HL-60 (cell line): Measurements from ENCODE around the gene NLK.

Experiments
- DNase-seq, 2 experiments: peaks; one replicate each; pipeline ENCODE4 v3.0.0-alpha.2; 2010 to 2020; ENCODE audit warnings: low read depth in 1 of 2, low spot score in 1 of 2
- H3K27ac ChIP-seq: fragments of 250-450 bp; sonication (Bioruptor Pico); replicated peaks from 2 replicates; pipeline ENCODE4 v1.5.1; 2020; ENCODE audit warnings: mild to moderate bottlenecking, moderate library complexity
- H3K27me3 ChIP-seq: fragments of 250-450 bp; sonication (Bioruptor Pico); 2 replicates; pipeline ENCODE4 v1.5.1; 2021; ENCODE audit warnings: mild to moderate bottlenecking, moderate library complexity; ENCODE audit not compliant: insufficient read depth, poor library complexity, severe bottlenecking
- H3K4me3 ChIP-seq: replicated peaks from 2 replicates; pipeline ENCODE4 v1.5.1; 2011; ENCODE audit warnings: mild to moderate bottlenecking, control low read depth, low read length; ENCODE audit not compliant: insufficient read depth
- GABPA ChIP-seq: IDR thresholded peaks from 2 replicates; pipeline ENCODE4 v1.6.1; 2012; ENCODE audit warnings: low read depth
- POLR2AphosphoS5 ChIP-seq: IDR thresholded peaks from 2 replicates; pipeline ENCODE4 v1.6.1; 2012; ENCODE audit warnings: low read depth
- REST ChIP-seq: IDR thresholded peaks from 2 replicates; pipeline ENCODE4 v1.6.1; 2012; ENCODE audit warnings: low read depth; ENCODE audit not compliant: insufficient replicate concordance
- SPI1 ChIP-seq: IDR thresholded peaks from 2 replicates; pipeline ENCODE4 v1.6.1; 2012; ENCODE audit warnings: low read depth, mild to moderate bottlenecking, borderline replicate concordance
- TF ChIP-seq, protein P1 (sequence below): IDR thresholded peaks from one replicate; pipeline ENCODE4 v1.5.1; 2011; ENCODE audit warnings: low read length, control low read depth, inconsistent platforms; ENCODE audit not compliant: insufficient read depth

The NLK gene

DNA sequence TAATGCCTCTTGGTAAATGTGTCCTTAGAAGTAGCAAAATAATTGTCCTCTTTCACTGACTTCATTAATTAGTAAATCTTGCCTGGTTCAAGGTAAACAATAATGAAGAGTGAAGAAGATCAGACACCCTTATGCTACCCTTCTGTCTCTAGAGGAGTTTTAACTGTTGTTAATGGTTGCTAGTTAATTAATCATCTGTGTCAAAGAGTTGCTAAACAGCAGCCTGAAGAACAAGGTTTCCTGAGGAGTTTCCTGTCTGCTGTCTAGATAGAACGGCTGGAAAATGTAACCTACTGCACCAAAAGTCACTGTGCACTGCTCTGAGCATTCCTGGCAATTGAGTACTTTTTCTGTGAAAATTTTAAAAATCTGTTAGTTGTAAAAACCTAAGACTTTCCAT, 131.3 kb downstream of the NLK start:
- H3K27ac ChIP-seq = no peak overlapping the region
- DNase-seq = no peak
- TF ChIP-seq REST = no peak
- TF ChIP-seq SPI1 = no peak
- no peak for TF ChIP-seq GABPA
- TF ChIP-seq, protein P1, sequence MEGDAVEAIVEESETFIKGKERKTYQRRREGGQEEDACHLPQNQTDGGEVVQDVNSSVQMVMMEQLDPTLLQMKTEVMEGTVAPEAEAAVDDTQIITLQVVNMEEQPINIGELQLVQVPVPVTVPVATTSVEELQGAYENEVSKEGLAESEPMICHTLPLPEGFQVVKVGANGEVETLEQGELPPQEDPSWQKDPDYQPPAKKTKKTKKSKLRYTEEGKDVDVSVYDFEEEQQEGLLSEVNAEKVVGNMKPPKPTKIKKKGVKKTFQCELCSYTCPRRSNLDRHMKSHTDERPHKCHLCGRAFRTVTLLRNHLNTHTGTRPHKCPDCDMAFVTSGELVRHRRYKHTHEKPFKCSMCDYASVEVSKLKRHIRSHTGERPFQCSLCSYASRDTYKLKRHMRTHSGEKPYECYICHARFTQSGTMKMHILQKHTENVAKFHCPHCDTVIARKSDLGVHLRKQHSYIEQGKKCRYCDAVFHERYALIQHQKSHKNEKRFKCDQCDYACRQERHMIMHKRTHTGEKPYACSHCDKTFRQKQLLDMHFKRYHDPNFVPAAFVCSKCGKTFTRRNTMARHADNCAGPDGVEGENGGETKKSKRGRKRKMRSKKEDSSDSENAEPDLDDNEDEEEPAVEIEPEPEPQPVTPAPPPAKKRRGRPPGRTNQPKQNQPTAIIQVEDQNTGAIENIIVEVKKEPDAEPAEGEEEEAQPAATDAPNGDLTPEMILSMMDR = no peak
- no peak for TF ChIP-seq POLR2AphosphoS5
- no peaks in the 10 kb centered on the region for H3K27me3 ChIP-seq
- H3K4me3 ChIP-seq = no peak overlapping the region

- DNase-seq = no peak
- no peak for TF ChIP-seq SPI1
- no peak for TF ChIP-seq POLR2AphosphoS5
- no peak for TF ChIP-seq REST
- TF ChIP-seq, protein P1 = no peak
- no peak for TF ChIP-seq GABPA
- Histone ChIP-seq H3K27me3 (no peaks in the 10 kb centered on the region), H3K27ac (no peak overlapping the region), H3K4me3 (no peak overlapping the region)
Observed at GRCh38 chr17:28174352-28175046, 132.0 kb downstream of the NLK start.

DNA sequence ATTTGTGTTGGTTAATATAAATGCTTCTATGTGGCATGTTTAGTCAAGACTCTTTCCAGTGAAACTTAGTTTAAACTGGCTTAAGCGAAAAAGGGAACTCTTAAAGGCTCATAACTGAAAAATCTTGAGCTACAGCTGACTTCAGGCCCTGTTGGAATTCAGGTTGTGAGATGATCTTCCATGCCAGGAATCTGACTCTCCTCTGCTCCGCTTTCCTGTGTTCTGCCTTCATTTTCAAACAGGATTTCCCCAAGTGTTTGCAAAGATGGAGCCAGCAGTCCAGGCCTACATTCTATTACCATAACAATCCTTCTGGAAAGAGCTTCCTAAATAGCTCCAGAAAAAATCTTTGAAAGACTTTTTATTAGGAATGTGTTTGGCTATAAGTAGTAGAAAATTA, 134.9 kb downstream of the NLK start:
- H3K27me3 ChIP-seq = no peaks in the 10 kb centered on the region
- no peak overlapping the region for H3K27ac ChIP-seq
- DNase-seq = no peak
- no peak for TF ChIP-seq SPI1
- no peak for TF ChIP-seq POLR2AphosphoS5
- no peak for TF ChIP-seq REST
- no peak for TF ChIP-seq GABPA
- TF ChIP-seq, protein P1 = no peak
- H3K4me3 ChIP-seq = no peak overlapping the region
